Endothelial cell of umbilical vein (primary cell): Measurements from ENCODE around the gene BBS2. TPM values are rescaled to one million over a fixed set of nuclear protein-coding genes. Genes with fewer than 3 reads are reported as not detected.

Experiments used
- BruUV-seq: library from RNA; stranded (reverse); fragments of 400-500 nt; replicated peaks from 2 replicates; lab custom pipeline; 2021; lab: Mats Ljungman, UMichigan
- CTCF ChIA-PET: fragments of 300-600, 350-600 bp; sonication (Branson Sonifier 250); formaldehyde crosslinking; loops from one replicate; lab custom pipeline; 2021; ENCODE audit warnings: antibody characterized with exemption, inconsistent platforms; lab: Charles Lee
- POLR2A ChIA-PET: fragments of 300-600, 350-600 bp; sonication (Branson Sonifier 250); formaldehyde crosslinking; loops from one replicate; lab custom pipeline; 2021; ENCODE audit warnings: antibody characterized with exemption, inconsistent platforms; lab: Charles Lee
- DNase-seq: peaks from one replicate; pipeline ENCODE4 v3.0.0-alpha.2; 2011; ENCODE audit warnings: low read depth, low spot score
- FAIRE-seq: peaks from 2 replicates; lab custom pipeline; 2011; peaks lifted over from hg19 to GRCh38; lab: Jason Lieb, UNC
- H2AFZ ChIP-seq: 2 replicates; pipeline ENCODE4 v1.6.0; 2012; ENCODE audit warnings: low read depth, low read length, control low read depth, inconsistent platforms
- H3K27ac ChIP-seq: 2 replicates; pipeline ENCODE4 v1.5.1; 2011; ENCODE audit warnings: low read depth, mild to moderate bottlenecking, control low read depth, low read length, moderate library complexity; ENCODE audit not compliant: insufficient read depth
- H3K27me3 ChIP-seq, 2 experiments: 2 replicates each; pipeline versions ENCODE4 v1.6.0 to v1.6.1; 2011; ENCODE audit warnings: low read length in 2 of 2, mixed read lengths in 1 of 2; ENCODE audit not compliant: control insufficient read depth in 2 of 2, insufficient read depth in 2 of 2
- H3K36me3 ChIP-seq, 2 experiments: 2 replicates in 1 of 2; 3 replicates in 1 of 2; pipeline ENCODE4 v1.5.1; 2011; ENCODE audit warnings: low read length in 2 of 2, mild to moderate bottlenecking in 1 of 2, moderate library complexity in 1 of 2; ENCODE audit not compliant: control insufficient read depth in 2 of 2, insufficient read depth in 2 of 2; ENCODE audit errors: extremely low read depth in 1 of 2
- H3K4me1 ChIP-seq: 3 replicates; pipeline ENCODE4 v1.5.1; 2011; ENCODE audit warnings: mild to moderate bottlenecking, low read length; ENCODE audit not compliant: control insufficient read depth, insufficient read depth; ENCODE audit errors: extremely low read depth
- H3K4me2 ChIP-seq: 2 replicates; pipeline ENCODE4 v1.6.1; 2011; ENCODE audit warnings: low read length, control low read depth, mixed read lengths; ENCODE audit not compliant: insufficient read depth
- H3K4me3 ChIP-seq, 3 experiments: fragments of 200-600 bp in 1 of 3; sonication (generic), shearing (Covaris generic) in 1 of 3; replicated peaks in 1 of 3; 2 replicates each; pipeline ENCODE4 v1.5.1; 2011 to 2016; ENCODE audit warnings: control low read depth in 3 of 3, low read length in 3 of 3, mild to moderate bottlenecking in 2 of 3, inconsistent platforms in 1 of 3, low read depth in 1 of 3, moderate library complexity in 1 of 3; ENCODE audit not compliant: insufficient read depth in 1 of 3
- H3K79me2 ChIP-seq: 2 replicates; pipeline ENCODE4 v1.6.0; 2012; ENCODE audit warnings: low read length, inconsistent platforms; ENCODE audit not compliant: control insufficient read depth, insufficient read depth
- H3K9ac ChIP-seq: replicated peaks from 2 replicates; pipeline ENCODE3; 2011; ENCODE audit warnings: low read length, control low read depth; ENCODE audit not compliant: insufficient read depth; ENCODE audit errors: extremely low read depth
- H3K9me1 ChIP-seq: replicated peaks from 3 replicates; pipeline ENCODE4 v1.6.0; 2011; ENCODE audit warnings: mild to moderate bottlenecking, low read length; ENCODE audit not compliant: control insufficient read depth, insufficient read depth; ENCODE audit errors: extremely low read depth
- H3K9me3 ChIP-seq: replicated peaks from 2 replicates; pipeline ENCODE4 v1.5.1; 2012; ENCODE audit warnings: low read length, inconsistent platforms; ENCODE audit not compliant: control insufficient read depth, insufficient read depth
- H4K20me1 ChIP-seq: replicated peaks from 2 replicates; pipeline ENCODE3; 2011; ENCODE audit warnings: mild to moderate bottlenecking, low read length; ENCODE audit not compliant: control insufficient read depth, insufficient read depth; ENCODE audit errors: extremely low read depth
- CTCF ChIP-seq, 2 donors: IDR thresholded peaks; 1 replicate in 1 of 2; 2 replicates in 1 of 2; pipeline ENCODE4 v1.5.1; 2011; ENCODE audit warnings: low read length in 2 of 2, mild to moderate bottlenecking in 2 of 2, moderate library complexity in 2 of 2, control low read depth in 1 of 2, inconsistent platforms in 1 of 2, low read depth in 1 of 2; ENCODE audit not compliant: insufficient read depth in 1 of 2; ENCODE audit errors: extremely low read depth in 1 of 2
- EZH2 ChIP-seq: IDR thresholded peaks from 2 replicates; pipeline ENCODE4 v1.6.1; 2012; ENCODE audit warnings: borderline replicate concordance, low read depth, mild to moderate bottlenecking, moderate library complexity, low read length, inconsistent platforms; ENCODE audit not compliant: severe bottlenecking
- FOS ChIP-seq: IDR thresholded peaks from 2 replicates; pipeline ENCODE4 v1.6.1; 2011; ENCODE audit warnings: mild to moderate bottlenecking, low read length, moderate library complexity, borderline replicate concordance; ENCODE audit not compliant: insufficient read depth
- GATA2 ChIP-seq: IDR thresholded peaks from 2 replicates; pipeline ENCODE4 v1.7.0; 2011; ENCODE audit warnings: low read depth, mild to moderate bottlenecking, moderate library complexity, mixed read lengths, low read length; ENCODE audit not compliant: insufficient read length, insufficient read depth
- JUN ChIP-seq: IDR thresholded peaks from 2 replicates; pipeline ENCODE4 v1.6.1; 2011; ENCODE audit warnings: borderline replicate concordance, low read depth; ENCODE audit not compliant: insufficient read length, insufficient read depth
- MAX ChIP-seq: IDR thresholded peaks from 2 replicates; pipeline ENCODE4 v1.6.1; 2011; ENCODE audit not compliant: insufficient read depth, insufficient read length
- MYC ChIP-seq: IDR thresholded peaks from one replicate; pipeline ENCODE4 v1.6.1; 2011; ENCODE audit warnings: mild to moderate bottlenecking, low read depth, low read length
- POLR2A ChIP-seq: IDR thresholded peaks from 2 replicates; pipeline ENCODE4 v1.6.1; 2012; ENCODE audit warnings: low read depth, mild to moderate bottlenecking, control low read depth, low read length
- POLR2AphosphoS5 ChIP-seq: IDR thresholded peaks from 2 replicates; pipeline ENCODE4 v1.6.1; 2012; ENCODE audit warnings: low read depth, mild to moderate bottlenecking, control low read depth, low read length, moderate library complexity; ENCODE audit not compliant: insufficient read depth
- dilution Hi-C: fragments of 300-500 bp; cut with MboI; formaldehyde crosslinking; loops from one replicate; pipeline ENCODE4 v1.15.0; 2019; ENCODE audit warnings: low sequenced_read_pairs; ENCODE audit not compliant: extremely low pct_ligation_motif_present
- intact Hi-C: fragments of 100-400 bp; cut with micrococcal nuclease; formaldehyde crosslinking; loops from one replicate; pipeline ENCODE4 v1.10.0; 2022
- polyA plus RNA-seq, 4 experiments: library from polyadenylated mRNA; depleted of rRNA in 3 of 4; stranded (reverse) in 3 of 4; unstranded in 1 of 4; fragments of >200 nt; gene quantifications; 2 replicates each; pipeline versions ENCODE4 v1.2.1 to v1.2.3, GENCODE V29; 2011 to 2012; ENCODE audit warnings: missing spikeins in 1 of 4
- total RNA-seq: library from RNA; stranded (reverse); gene quantifications from 2 replicates; pipeline ENCODE4 v1.2.3, GENCODE V29; 2021

The BBS2 gene
- total and polyA plus RNA-seq, 2 donors (not counting 3 experiments of a cell fraction or from before 2014, with no cell fraction given), result 37.6 to 44.8 TPM

DNA sequence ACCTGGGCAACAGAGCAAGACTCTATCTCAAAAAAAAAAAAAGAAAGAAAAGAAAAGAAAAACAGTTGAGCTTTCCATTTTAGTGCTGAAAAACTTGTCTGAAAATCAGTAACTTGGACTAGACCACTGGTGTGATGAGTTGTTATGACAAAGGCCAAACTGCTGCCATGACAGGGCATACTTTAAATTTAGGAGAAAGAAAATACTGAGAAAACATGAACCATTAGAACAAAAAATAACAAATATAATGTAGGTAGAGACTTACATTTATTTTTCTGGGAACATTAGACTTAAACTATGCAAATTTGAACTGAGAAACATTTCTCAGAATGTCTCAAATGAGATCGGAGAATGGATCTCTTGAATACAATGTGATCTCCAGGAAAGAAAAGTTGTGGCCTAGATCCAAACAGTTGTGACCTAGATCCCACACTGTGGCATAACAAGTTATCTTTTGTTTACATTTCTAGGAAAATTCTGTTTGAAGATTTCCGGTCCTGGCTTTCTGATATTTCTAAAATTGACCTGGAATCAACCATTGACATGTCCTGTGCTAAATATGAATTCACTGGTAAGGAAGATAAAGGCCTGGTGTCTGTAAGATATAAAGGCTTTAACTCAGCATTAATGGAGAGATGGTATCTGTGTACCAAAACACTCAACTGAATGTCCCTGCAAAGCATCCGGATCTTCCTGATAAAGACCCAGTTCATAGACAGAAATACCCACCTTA, 57.6 kb downstream of the BBS2 start:
- CTCF ChIA-PET, result no interaction called here
- Histone ChIP-seq H3K4me1 (no peaks in the 10 kb centered on the region), H3K9ac (no peak overlapping the region), H3K9me1 (no peaks in the 10 kb centered on the region), H2AFZ (no peak overlapping the region), H3K4me3 (no peak overlapping the region), H4K20me1 (no peaks in the 10 kb centered on the region), H3K9me3 (no peaks in the 10 kb centered on the region), H3K27me3 (no peaks in the 10 kb centered on the region), H3K4me2 (no peak overlapping the region), H3K79me2 (no peaks in the 10 kb centered on the region), H3K36me3 (peaks cover 4 to 43% of the 10 kb centered on the region in 2 experiments), H3K27ac (no peak overlapping the region)
- DNase-seq (no peak), FAIRE-seq (no peak)
- TF ChIP-seq JUN (no peak), FOS (no peak), MAX (no peak), MYC (no peak), POLR2A (no peak), POLR2AphosphoS5 (no peak), CTCF (IDR thresholded peaks at IDR 0.05; ENCODE audit: extremely low read depth in 1 of 2, insufficient read depth in 1 of 2, low read depth in 1 of 2, low read length in 2 of 2) (no peak), EZH2 (no peak), GATA2 (no peak)
- intact Hi-C loops, result no loop called here
- POLR2A ChIA-PET, result no interaction called here
- BruUV-seq, result no TSS peak
- dilution Hi-C loops, result no loop called here
